Endothelial cell of umbilical vein (primary cell): Measurements from ENCODE around the gene HECW1. TPM values are rescaled to one million over a fixed set of nuclear protein-coding genes. Genes with fewer than 3 reads are reported as not detected.

Source experiments
- BruUV-seq: library from RNA; stranded (reverse); fragments of 400-500 nt; replicated peaks from 2 replicates; lab custom pipeline; 2021; lab: Mats Ljungman, UMichigan
- CTCF ChIA-PET: fragments of 300-600, 350-600 bp; sonication (Branson Sonifier 250); formaldehyde crosslinking; loops from one replicate; lab custom pipeline; 2021; ENCODE audit warnings: antibody characterized with exemption, inconsistent platforms; lab: Charles Lee
- POLR2A ChIA-PET: fragments of 300-600, 350-600 bp; sonication (Branson Sonifier 250); formaldehyde crosslinking; loops from one replicate; lab custom pipeline; 2021; ENCODE audit warnings: antibody characterized with exemption, inconsistent platforms; lab: Charles Lee
- DNase-seq: peaks from one replicate; pipeline ENCODE4 v3.0.0-alpha.2; 2011; ENCODE audit warnings: low read depth, low spot score
- FAIRE-seq: peaks from 2 replicates; lab custom pipeline; 2011; peaks lifted over from hg19 to GRCh38; lab: Jason Lieb, UNC
- H2AFZ ChIP-seq: 2 replicates; pipeline ENCODE4 v1.6.0; 2012; ENCODE audit warnings: low read depth, low read length, control low read depth, inconsistent platforms
- H3K27ac ChIP-seq: 2 replicates; pipeline ENCODE4 v1.5.1; 2011; ENCODE audit warnings: low read depth, mild to moderate bottlenecking, control low read depth, low read length, moderate library complexity; ENCODE audit not compliant: insufficient read depth
- H3K27me3 ChIP-seq, 2 experiments: 2 replicates each; pipeline versions ENCODE4 v1.6.0 to v1.6.1; 2011; ENCODE audit warnings: low read length in 2 of 2, mixed read lengths in 1 of 2; ENCODE audit not compliant: control insufficient read depth in 2 of 2, insufficient read depth in 2 of 2
- H3K36me3 ChIP-seq, 2 experiments: 2 replicates in 1 of 2; 3 replicates in 1 of 2; pipeline ENCODE4 v1.5.1; 2011; ENCODE audit warnings: low read length in 2 of 2, mild to moderate bottlenecking in 1 of 2, moderate library complexity in 1 of 2; ENCODE audit not compliant: control insufficient read depth in 2 of 2, insufficient read depth in 2 of 2; ENCODE audit errors: extremely low read depth in 1 of 2
- H3K4me1 ChIP-seq: 3 replicates; pipeline ENCODE4 v1.5.1; 2011; ENCODE audit warnings: mild to moderate bottlenecking, low read length; ENCODE audit not compliant: control insufficient read depth, insufficient read depth; ENCODE audit errors: extremely low read depth
- H3K4me2 ChIP-seq: 2 replicates; pipeline ENCODE4 v1.6.1; 2011; ENCODE audit warnings: low read length, control low read depth, mixed read lengths; ENCODE audit not compliant: insufficient read depth
- H3K4me3 ChIP-seq, 3 experiments: fragments of 200-600 bp in 1 of 3; sonication (generic), shearing (Covaris generic) in 1 of 3; replicated peaks in 1 of 3; 2 replicates each; pipeline ENCODE4 v1.5.1; 2011 to 2016; ENCODE audit warnings: control low read depth in 3 of 3, low read length in 3 of 3, mild to moderate bottlenecking in 2 of 3, inconsistent platforms in 1 of 3, low read depth in 1 of 3, moderate library complexity in 1 of 3; ENCODE audit not compliant: insufficient read depth in 1 of 3
- H3K79me2 ChIP-seq: 2 replicates; pipeline ENCODE4 v1.6.0; 2012; ENCODE audit warnings: low read length, inconsistent platforms; ENCODE audit not compliant: control insufficient read depth, insufficient read depth
- H3K9ac ChIP-seq: replicated peaks from 2 replicates; pipeline ENCODE3; 2011; ENCODE audit warnings: low read length, control low read depth; ENCODE audit not compliant: insufficient read depth; ENCODE audit errors: extremely low read depth
- H3K9me1 ChIP-seq: replicated peaks from 3 replicates; pipeline ENCODE4 v1.6.0; 2011; ENCODE audit warnings: mild to moderate bottlenecking, low read length; ENCODE audit not compliant: control insufficient read depth, insufficient read depth; ENCODE audit errors: extremely low read depth
- H3K9me3 ChIP-seq: replicated peaks from 2 replicates; pipeline ENCODE4 v1.5.1; 2012; ENCODE audit warnings: low read length, inconsistent platforms; ENCODE audit not compliant: control insufficient read depth, insufficient read depth
- H4K20me1 ChIP-seq: replicated peaks from 2 replicates; pipeline ENCODE3; 2011; ENCODE audit warnings: mild to moderate bottlenecking, low read length; ENCODE audit not compliant: control insufficient read depth, insufficient read depth; ENCODE audit errors: extremely low read depth
- CTCF ChIP-seq, 2 donors: IDR thresholded peaks; 1 replicate in 1 of 2; 2 replicates in 1 of 2; pipeline ENCODE4 v1.5.1; 2011; ENCODE audit warnings: low read length in 2 of 2, mild to moderate bottlenecking in 2 of 2, moderate library complexity in 2 of 2, control low read depth in 1 of 2, inconsistent platforms in 1 of 2, low read depth in 1 of 2; ENCODE audit not compliant: insufficient read depth in 1 of 2; ENCODE audit errors: extremely low read depth in 1 of 2
- EZH2 ChIP-seq: IDR thresholded peaks from 2 replicates; pipeline ENCODE4 v1.6.1; 2012; ENCODE audit warnings: borderline replicate concordance, low read depth, mild to moderate bottlenecking, moderate library complexity, low read length, inconsistent platforms; ENCODE audit not compliant: severe bottlenecking
- FOS ChIP-seq: IDR thresholded peaks from 2 replicates; pipeline ENCODE4 v1.6.1; 2011; ENCODE audit warnings: mild to moderate bottlenecking, low read length, moderate library complexity, borderline replicate concordance; ENCODE audit not compliant: insufficient read depth
- GATA2 ChIP-seq: IDR thresholded peaks from 2 replicates; pipeline ENCODE4 v1.7.0; 2011; ENCODE audit warnings: low read depth, mild to moderate bottlenecking, moderate library complexity, mixed read lengths, low read length; ENCODE audit not compliant: insufficient read length, insufficient read depth
- JUN ChIP-seq: IDR thresholded peaks from 2 replicates; pipeline ENCODE4 v1.6.1; 2011; ENCODE audit warnings: borderline replicate concordance, low read depth; ENCODE audit not compliant: insufficient read length, insufficient read depth
- MAX ChIP-seq: IDR thresholded peaks from 2 replicates; pipeline ENCODE4 v1.6.1; 2011; ENCODE audit not compliant: insufficient read depth, insufficient read length
- MYC ChIP-seq: IDR thresholded peaks from one replicate; pipeline ENCODE4 v1.6.1; 2011; ENCODE audit warnings: mild to moderate bottlenecking, low read depth, low read length
- POLR2A ChIP-seq: IDR thresholded peaks from 2 replicates; pipeline ENCODE4 v1.6.1; 2012; ENCODE audit warnings: low read depth, mild to moderate bottlenecking, control low read depth, low read length
- POLR2AphosphoS5 ChIP-seq: IDR thresholded peaks from 2 replicates; pipeline ENCODE4 v1.6.1; 2012; ENCODE audit warnings: low read depth, mild to moderate bottlenecking, control low read depth, low read length, moderate library complexity; ENCODE audit not compliant: insufficient read depth
- dilution Hi-C: fragments of 300-500 bp; cut with MboI; formaldehyde crosslinking; loops from one replicate; pipeline ENCODE4 v1.15.0; 2019; ENCODE audit warnings: low sequenced_read_pairs; ENCODE audit not compliant: extremely low pct_ligation_motif_present
- intact Hi-C: fragments of 100-400 bp; cut with micrococcal nuclease; formaldehyde crosslinking; loops from one replicate; pipeline ENCODE4 v1.10.0; 2022
- polyA plus RNA-seq, 4 experiments: library from polyadenylated mRNA; depleted of rRNA in 3 of 4; stranded (reverse) in 3 of 4; unstranded in 1 of 4; fragments of >200 nt; gene quantifications; 2 replicates each; pipeline versions ENCODE4 v1.2.1 to v1.2.3, GENCODE V29; 2011 to 2012; ENCODE audit warnings: missing spikeins in 1 of 4
- total RNA-seq: library from RNA; stranded (reverse); gene quantifications from 2 replicates; pipeline ENCODE4 v1.2.3, GENCODE V29; 2021

Gene HECW1
- total and polyA plus RNA-seq, 2 donors (not counting 3 experiments of a cell fraction or from before 2014, with no cell fraction given): not detected

- no peak for FAIRE-seq
- Histone ChIP-seq H3K27me3 (peaks cover 0 to 1% of the 10 kb centered on the region in 2 experiments), H3K79me2 (no peaks in the 10 kb centered on the region), H3K36me3 (no peaks in the 10 kb centered on the region), H3K4me2 (no peak overlapping the region), H3K9ac (no peak overlapping the region), H3K9me1 (no peaks in the 10 kb centered on the region), H2AFZ (no peak overlapping the region), H4K20me1 (no peaks in the 10 kb centered on the region), H3K9me3 (no peaks in the 10 kb centered on the region), H3K4me1 (no peaks in the 10 kb centered on the region), H3K27ac (no peak overlapping the region), H3K4me3 (no peak overlapping the region)
- intact Hi-C loops: no loop called here
- dilution Hi-C loops: no loop called here
- ChIA-PET CTCF (no interaction called here), POLR2A (no interaction called here)
- BruUV-seq: no TSS peak
- DNase-seq: no peak
- TF ChIP-seq JUN: no peak
- TF ChIP-seq POLR2A: no peak
- no peak for TF ChIP-seq MYC
- TF ChIP-seq EZH2: no peak
- no peak for TF ChIP-seq MAX
- TF ChIP-seq GATA2: no peak
- TF ChIP-seq POLR2AphosphoS5: no peak
- TF ChIP-seq FOS: no peak
- TF ChIP-seq CTCF (IDR thresholded peaks at IDR 0.05; ENCODE audit: extremely low read depth in 1 of 2, insufficient read depth in 1 of 2, low read depth in 1 of 2, low read length in 2 of 2): no peak
Measured at GRCh38 chr7:43211286-43211685, 98.8 kb downstream of the HECW1 start.
